Mucosa of rectum (tissue), 2 donors: Measurements from ENCODE around the gene UBE2D3.

Experiments used
- H3K27ac ChIP-seq, 2 donors: one replicate each; pipeline ENCODE4 v1.7.0; 2013; ENCODE audit warnings: inconsistent platforms in 2 of 2, low read depth in 2 of 2, low read length in 2 of 2
- H3K27me3 ChIP-seq, 2 donors: one replicate each; pipeline ENCODE4 v1.7.0; 2013; ENCODE audit warnings: low read length in 2 of 2; ENCODE audit not compliant: control insufficient read depth in 2 of 2, insufficient read depth in 2 of 2
- H3K36me3 ChIP-seq, 2 donors: one replicate each; pipeline ENCODE4 v1.7.0; 2013; ENCODE audit warnings: low read length in 2 of 2; ENCODE audit not compliant: control insufficient read depth in 2 of 2, insufficient read depth in 2 of 2
- H3K4me1 ChIP-seq, 2 donors: one replicate each; pipeline ENCODE4 v1.7.0; 2013; ENCODE audit warnings: low read length in 2 of 2, mild to moderate bottlenecking in 1 of 2; ENCODE audit not compliant: control insufficient read depth in 2 of 2, insufficient read depth in 2 of 2
- H3K4me3 ChIP-seq, 2 donors: one replicate each; pipeline ENCODE4 v1.7.0; 2013; ENCODE audit warnings: low read length in 2 of 2
- H3K9ac ChIP-seq, 2 donors: one replicate each; pipeline ENCODE4 v1.7.0; 2013; ENCODE audit warnings: low read length in 2 of 2, low read depth in 1 of 2, mild to moderate bottlenecking in 1 of 2
- H3K9me3 ChIP-seq, 2 donors: one replicate each; pipeline ENCODE4 v1.7.0; 2013; ENCODE audit warnings: low read length in 2 of 2; ENCODE audit not compliant: control insufficient read depth in 2 of 2
- donor health status: healthy.
- donor health status: Normal muscosa, but diverticular disease.

The UBE2D3 gene

GRCh38 chr4:102758241-102759160 lies 68.8 kb downstream of the UBE2D3 start:
- H3K27ac ChIP-seq, result no peak overlapping the region

GRCh38 chr4:102757681-102758080 lies 69.7 kb downstream of the UBE2D3 start:
- Histone ChIP-seq H3K9ac (no peak overlapping the region), H3K9me3 (no peaks in the 10 kb centered on the region), H3K27me3 (peaks cover 0 to 4% of the 10 kb centered on the region in 2 donors), H3K27ac (no peak overlapping the region), H3K4me1 (peaks cover 9 to 11% of the 10 kb centered on the region in 2 donors), H3K36me3 (no peaks in the 10 kb centered on the region), H3K4me3 (no peak overlapping the region)

More at GRCh38 chr4:102758241-102759160, 68.8 kb downstream of the UBE2D3 start:
- peaks cover 9 to 11% of the 10 kb centered on the region in 2 donors for H3K4me1 ChIP-seq
- no peaks in the 10 kb centered on the region for H3K36me3 ChIP-seq
- no peak overlapping the region for H3K9ac ChIP-seq
- H3K9me3 ChIP-seq, result no peaks in the 10 kb centered on the region
- peaks cover 0 to 4% of the 10 kb centered on the region in 2 donors for H3K27me3 ChIP-seq
- H3K4me3 ChIP-seq, result no peak overlapping the region

GRCh38 chr4:102754044-102754443 lies 73.3 kb downstream of the UBE2D3 start:
- Histone ChIP-seq H3K36me3 (no peaks in the 10 kb centered on the region), H3K4me1 (no peaks in the 10 kb centered on the region), H3K9me3 (no peaks in the 10 kb centered on the region), H3K27ac (no peak overlapping the region), H3K9ac (no peak overlapping the region), H3K4me3 (no peak overlapping the region), H3K27me3 (no peaks in the 10 kb centered on the region)

- no peak overlapping the region for H3K9ac ChIP-seq
- no peaks in the 10 kb centered on the region for H3K27me3 ChIP-seq
- no peaks in the 10 kb centered on the region for H3K4me1 ChIP-seq
- no peak overlapping the region for H3K4me3 ChIP-seq
- H3K36me3 ChIP-seq, result no peaks in the 10 kb centered on the region
- no peak overlapping the region for H3K27ac ChIP-seq
- H3K9me3 ChIP-seq, result no peaks in the 10 kb centered on the region
Measured at GRCh38 chr4:102751941-102752340, 75.4 kb downstream of the UBE2D3 start.
